ENCODE data around the gene SPI1. TPM values are rescaled to one million over a fixed set of nuclear protein-coding genes. Genes with fewer than 3 reads are reported as not detected.

SPI1 gene
- total RNA-seq: 1.2 TPM

DNA sequence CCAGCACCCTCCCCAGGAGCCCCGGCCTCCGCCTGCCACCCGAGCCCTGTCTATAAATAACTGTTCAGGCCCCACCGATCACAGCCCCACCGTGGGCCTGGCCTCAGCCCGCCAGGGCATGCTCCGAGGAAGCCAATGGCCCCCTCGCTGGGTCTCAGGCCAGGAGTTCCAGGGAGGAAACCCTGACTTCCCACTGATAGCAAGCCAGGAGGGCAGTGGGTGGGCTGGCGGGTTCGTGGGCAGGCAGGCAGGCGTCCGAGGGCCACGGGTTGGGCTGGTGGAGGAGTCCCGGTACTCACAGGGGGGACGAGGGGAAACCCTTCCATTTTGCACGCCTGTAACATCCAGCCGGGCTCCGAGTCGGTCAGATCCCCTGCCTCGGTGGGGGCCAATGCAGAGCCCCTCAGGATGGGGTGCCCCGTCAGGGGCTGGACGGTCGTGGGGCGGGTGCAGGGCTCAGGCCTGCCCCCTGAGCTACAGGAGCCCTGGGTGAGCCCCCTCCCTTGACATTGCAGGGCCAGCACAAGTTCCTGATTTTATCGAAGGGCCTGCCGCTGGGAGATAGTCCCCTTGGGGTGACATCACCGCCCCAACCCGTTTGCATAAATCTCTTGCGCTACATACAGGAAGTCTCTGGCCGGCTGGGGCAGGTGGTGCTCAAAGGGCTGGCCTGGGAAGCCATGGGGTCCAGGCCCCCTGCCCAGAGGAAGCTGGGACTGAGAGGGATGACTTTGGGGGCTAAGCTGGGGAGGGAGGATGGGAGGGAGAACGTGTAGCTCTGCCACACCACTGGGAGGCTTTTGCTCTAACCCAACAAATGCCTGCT is at the start of gene SPI1:
SPI1 (minus strand) TSS at position 538 of the 826 bp plus-strand sequence; CDS start at position 344, 194 bp downstream.
- no peak for FAIRE-seq

DNA sequence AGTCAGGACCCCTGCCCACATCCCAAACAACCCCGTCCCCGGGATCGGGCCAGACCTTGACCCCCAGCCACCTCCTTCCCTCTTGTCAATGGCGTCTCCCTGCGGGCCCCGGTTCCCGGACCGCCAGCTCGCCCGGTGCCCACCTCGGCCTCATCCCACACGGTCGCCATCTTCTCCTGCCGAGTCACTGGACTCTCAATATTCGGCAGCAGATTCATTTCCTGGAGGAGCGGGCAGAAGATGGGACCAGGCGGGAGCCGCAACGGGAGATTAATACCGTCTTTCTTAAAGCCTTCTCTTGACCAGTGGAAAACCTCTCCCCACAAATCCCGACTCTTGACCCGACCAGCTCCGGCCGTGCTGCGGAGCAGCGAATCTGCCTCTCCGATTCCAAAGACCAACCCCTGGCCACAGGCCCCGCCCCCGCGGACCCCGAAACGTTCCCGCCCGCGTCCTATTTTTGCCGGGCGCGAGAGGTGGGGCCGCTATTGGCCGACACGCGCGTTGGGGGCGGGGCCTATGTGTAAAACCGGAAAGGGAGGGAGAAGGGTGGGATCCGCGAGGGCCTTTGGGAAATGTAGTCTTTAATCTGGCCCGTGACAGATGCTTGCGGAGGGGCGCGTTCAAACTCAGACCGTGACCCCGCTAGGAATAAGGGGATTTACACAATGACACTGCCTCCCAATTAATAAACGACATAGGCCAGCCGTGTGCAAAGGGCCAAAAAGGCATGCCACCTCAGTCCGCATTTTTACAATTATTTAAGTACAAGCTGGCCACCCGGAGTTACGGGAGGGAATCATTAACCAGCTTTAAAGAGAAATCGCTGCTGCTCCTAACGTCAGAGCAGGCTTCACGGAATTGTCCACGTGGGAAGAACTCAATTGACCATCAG is 48.0 kb upstream of the SPI1 start, which contains the start of gene PSMC3:
PSMC3 (minus strand) TSS at position 378 of the 895 bp plus-strand sequence; CDS start at position 218, 160 bp downstream.
- peak; percentile 36 for FAIRE-seq
- peak; percentile 88 to 96 for DNase-seq (ENCODE audit: low spot score in 2 of 2)

More for the DNA sequence above, at the start of gene SPI1:
- no peak for DNase-seq (ENCODE audit: low spot score in 2 of 2)

DNA sequence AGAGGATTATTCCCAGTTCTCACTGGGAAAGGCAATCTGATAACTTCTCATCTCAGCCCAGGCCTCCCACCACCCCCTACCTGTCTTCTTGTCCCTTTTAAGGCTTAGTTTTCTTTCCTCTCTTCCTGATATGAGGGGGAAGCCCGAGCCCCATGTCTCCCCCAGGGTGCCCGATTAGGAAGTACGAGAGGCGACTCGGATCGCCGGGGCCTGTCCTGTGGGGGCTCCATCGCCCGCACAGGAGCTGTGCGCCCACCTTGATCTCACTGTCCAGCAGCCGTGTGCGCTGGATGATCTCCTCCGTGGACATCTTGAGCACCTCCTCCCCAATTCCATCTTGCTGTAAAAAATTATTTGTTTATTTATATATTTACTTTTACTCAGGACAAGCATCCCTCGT is 47.3 kb upstream of the SPI1 start:
- FAIRE-seq: no peak
- DNase-seq (ENCODE audit: low spot score in 2 of 2): no peak

DNA sequence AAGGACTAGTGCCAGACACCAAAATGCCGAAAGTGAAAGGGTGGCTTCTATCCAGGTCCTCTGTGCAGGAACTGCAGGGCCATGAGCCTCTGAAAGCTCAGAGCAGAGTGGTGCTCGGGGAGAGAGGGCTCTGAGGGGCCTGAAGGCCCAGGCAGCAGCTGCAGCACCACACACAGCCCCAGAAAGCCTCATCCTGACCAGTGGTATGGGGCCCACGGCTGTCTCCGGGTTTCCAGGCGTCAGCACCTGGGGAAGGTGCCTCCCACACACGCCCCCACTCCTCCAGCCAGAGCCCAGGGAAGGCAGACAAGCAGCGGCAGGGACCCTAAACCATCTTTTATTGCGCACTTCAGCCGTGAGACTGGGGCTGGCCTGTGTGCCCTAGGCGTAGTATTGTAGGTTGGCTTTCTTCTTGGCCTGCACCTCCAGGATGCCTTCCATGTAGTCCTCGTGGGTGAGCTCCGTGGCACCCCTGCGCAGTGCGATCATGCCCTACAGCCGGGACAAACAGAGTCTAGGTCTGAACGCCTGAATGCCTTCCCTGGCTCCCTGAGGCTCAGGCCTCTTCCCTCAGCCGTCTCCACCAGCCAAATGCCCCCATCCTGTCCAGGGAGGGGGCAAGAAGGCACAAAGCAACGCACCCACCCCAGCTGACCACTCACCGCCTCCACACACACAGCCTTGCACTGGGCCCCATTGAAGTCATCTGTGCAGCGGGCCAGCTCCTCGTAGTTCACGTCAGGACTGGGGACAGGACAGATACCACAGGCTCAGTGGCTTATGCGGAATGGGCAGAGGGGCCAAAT is 40.3 kb upstream of the SPI1 start:
- no peak for FAIRE-seq
- no peak for DNase-seq (ENCODE audit: low spot score in 2 of 2)

DNA sequence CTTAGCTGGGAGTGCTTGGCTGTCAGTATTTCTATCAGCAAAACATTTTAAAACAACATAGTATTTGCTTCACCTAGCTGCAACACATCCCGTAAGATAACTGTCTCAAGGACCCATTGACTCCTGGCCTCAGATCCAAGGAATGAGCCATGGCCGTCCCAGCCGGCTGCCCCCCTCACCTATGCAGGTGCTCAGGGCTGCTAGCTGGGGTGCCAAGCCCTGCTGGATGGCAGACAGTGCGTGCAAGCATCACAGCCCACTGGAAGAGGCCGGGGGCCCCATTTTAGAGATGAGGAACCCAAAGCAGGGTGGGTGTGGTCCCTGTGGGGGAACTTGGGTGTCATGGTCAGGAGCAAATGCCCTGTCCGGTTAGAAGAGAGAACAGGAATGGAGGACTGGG is 39.4 kb upstream of the SPI1 start:
- no peak for DNase-seq (ENCODE audit: low spot score in 2 of 2)
- no peak for FAIRE-seq

DNA sequence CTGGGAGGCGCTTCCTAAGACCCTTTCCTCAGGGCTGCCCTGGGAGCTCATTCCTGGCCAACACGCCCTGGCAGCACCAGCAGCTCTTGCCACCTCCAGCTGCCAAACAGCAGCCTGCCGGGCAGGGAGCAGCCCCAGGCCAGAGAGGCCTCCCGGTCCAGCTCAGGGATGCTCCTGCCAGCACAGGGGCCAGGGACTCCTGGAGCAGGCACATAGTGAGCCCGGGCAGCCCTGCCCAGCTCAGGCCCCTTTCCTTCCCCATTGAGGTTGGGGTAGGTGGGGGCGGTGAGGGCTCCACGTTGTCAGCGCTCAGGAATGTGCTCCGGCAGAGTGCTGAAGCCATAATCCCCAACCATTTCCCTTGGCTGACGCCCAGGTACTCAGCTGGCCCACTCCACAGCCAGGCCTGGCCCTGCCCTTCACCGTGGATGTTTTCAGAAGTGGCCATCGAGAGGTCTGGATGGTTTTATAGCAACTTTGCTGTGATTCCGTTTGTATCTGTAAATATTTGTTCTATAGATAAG is 37.7 kb upstream of the SPI1 start:
- FAIRE-seq: no peak
- no peak for DNase-seq (ENCODE audit: low spot score in 2 of 2)

DNA sequence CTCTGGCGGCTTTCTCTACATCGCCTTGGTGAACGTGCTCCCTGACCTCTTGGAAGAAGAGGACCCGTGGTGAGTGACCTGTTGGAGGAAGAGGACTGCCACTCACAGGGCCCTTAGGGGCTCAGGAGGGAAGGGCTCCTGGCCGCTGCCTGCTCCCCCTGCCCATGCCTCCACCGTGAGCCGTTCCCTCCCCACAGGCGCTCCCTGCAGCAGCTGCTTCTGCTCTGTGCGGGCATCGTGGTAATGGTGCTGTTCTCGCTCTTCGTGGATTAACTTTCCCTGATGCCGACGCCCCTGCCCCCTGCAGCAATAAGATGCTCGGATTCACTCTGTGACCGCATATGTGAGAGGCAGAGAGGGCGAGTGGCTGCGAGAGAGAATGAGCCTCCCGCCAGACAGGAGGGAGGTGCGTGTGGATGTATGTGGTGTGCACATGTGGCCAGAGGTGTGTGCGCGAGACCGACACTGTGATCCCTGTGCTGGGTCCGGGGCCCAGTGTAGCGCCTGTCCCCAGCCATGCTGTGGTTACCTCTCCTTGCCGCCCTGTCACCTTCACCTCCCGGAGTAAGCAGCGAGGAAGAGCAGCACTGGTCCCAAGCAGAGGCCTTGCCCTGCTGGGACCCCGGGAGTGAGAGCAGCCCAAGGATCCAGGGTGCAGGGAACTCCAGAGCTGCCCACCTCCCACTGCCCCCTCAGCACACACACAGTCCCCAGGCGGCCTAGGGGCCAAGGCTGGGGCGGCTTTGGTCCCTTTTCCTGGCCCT is 36.9 kb upstream of the SPI1 start:
- no peak for DNase-seq (ENCODE audit: low spot score in 2 of 2)
- no peak for FAIRE-seq

DNA sequence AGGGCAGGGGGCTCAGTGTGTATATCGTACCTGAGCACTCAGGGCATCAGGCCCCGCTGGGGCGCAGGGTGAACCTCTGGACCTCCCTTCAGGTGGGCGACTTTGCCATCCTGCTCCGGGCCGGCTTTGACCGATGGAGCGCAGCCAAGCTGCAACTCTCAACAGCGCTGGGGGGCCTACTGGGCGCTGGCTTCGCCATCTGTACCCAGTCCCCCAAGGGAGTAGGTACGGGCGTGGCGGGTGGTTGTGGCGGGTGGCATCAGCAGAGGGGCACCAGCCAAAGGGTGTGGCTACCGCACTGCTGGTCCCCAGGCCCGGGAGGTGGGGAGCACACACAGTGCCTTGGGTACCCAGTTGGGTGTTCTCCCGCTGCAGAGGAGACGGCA is 36.3 kb upstream of the SPI1 start:
- DNase-seq (ENCODE audit: low spot score in 2 of 2) (no peak), FAIRE-seq (no peak)

DNA sequence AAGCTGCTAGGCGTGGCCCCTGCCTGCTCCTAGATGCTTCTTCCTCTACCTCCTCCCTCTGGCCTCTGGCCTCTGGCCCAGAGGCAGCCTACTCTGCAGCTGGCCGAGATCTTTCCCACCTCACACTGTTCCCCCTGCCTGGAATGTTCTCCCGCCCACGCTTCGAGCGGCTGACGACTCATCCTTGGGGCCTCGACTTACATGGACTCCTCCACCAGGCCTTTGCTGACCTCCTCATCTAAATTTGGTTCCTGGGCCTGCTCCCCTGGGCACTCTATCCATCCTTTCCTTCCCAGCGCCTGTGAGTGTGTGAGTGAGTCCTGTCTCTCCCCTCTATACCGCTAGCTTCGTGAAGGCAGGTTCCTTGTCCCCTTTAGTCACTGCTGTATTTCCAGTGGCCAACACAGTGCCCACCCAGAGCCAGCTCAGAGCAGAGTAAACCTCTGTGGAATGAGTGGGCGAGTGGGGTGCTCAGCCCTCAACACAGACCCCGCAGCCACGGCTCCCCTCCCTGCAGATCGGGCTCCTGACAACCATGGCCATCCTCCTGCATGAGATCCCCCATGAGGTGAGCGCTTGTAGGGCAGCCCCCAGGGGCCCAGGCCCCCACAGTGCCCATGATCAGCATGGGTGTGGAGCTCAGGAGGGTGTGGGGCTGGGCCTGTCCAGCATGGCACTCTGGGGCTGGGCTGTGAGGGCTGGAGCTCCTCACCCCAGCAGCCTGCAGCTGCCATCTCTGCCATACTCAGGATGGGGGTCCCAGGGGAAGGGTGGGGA is 35.7 kb upstream of the SPI1 start:
- DNase-seq (ENCODE audit: low spot score in 2 of 2) (no peak), FAIRE-seq (no peak)

DNA sequence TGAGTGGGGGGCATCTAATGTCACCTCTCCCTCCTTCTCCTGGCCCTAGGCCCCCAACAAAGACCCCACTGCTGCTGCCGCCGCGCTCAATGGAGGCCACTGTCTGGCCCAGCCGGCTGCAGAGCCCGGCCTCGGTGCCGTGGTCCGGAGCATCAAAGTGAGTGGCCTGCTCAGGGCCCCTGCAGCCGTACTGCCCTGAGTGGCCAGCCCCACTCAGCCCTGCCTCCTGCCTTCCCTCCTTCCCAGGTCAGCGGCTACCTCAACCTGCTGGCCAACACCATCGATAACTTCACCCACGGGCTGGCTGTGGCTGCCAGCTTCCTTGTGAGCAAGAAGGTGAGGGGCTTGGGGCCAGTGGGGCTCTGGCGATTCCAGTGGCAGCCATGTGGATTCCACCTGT is 35.0 kb upstream of the SPI1 start:
- FAIRE-seq (no peak), DNase-seq (ENCODE audit: low spot score in 2 of 2) (no peak)

DNA sequence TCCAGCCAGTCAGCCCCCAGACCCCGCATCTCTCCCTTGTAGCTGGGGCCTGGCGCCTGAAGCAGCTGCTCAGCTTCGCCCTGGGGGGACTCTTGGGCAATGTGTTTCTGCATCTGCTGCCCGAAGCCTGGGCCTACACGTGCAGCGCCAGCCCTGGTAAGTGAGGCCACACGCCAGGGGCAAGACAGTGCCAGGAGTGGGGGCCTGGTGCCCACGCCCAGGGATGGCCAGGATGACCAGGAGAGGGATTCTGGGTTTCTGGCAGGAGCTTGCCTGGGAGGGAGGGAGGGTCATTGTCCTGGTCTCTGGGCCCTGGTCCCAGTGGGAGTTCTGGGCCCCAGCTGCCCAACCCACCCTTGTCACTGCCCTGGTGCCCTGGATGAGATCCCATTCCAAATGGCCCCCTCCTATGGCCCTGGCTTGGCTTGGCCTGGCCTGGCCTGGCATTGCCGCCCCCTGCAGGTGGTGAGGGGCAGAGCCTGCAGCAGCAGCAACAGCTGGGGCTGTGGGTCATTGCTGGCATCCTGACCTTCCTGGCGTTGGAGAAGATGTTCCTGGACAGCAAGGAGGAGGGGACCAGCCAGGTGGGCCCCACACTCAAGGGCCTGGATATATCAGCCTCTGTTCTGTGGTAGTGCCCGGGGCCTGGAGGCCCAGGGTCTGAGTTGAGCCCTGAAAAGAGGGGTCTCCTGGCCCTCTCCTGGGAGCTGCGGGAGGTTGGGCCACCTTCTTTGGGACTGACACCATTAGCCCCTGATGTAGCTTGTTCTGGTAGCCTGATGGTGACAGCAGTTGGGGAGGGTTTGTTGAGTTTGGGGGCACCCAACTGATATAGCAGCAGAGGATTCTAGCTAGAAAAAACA is 33.8 kb upstream of the SPI1 start:
- FAIRE-seq: no peak
- DNase-seq (ENCODE audit: low spot score in 2 of 2): no peak

DNA sequence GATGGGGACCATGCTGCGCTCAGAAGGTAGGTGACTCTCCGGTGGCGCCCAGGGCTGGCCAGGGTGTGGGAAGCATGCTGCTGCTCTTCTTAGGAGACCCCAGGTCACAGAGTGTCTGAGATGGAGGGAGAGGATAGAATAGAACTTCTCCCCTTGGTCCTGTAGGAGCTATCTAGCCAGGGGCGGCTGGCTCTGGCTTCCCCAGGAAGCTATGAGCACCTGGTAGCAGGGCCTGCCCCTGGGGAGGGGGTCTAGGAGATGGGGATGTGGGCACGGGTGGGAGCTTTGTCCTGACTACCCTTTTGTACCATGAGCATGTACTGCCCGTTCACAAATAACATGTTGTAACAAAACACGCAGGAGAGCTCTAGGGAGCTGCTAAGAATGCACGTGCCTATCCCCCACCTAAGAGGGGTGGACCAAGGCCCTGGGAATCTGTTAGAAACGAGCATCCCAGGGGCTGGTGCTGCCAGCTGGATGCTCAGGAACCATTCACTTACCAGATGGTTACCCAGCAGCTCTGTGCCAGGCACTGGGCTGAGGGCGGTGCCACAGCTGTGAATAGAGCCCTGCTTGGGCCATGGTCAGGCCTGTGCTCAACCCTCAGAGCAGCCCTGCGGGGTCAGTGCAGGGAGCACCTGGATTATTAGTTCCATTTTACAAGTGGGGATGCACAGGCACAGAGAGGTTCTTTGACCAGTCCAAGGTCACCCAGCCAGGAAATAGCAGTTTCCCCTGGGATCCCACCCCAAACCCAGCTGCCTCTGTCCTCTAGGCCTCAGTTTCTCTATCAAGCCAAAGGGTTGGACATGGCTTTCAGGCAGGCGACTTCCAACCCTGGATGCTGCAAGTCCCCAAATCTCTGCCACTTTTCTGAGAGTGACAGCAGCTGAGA is 32.3 kb upstream of the SPI1 start:
- FAIRE-seq (no peak), DNase-seq (ENCODE audit: low spot score in 2 of 2) (no peak)

DNA sequence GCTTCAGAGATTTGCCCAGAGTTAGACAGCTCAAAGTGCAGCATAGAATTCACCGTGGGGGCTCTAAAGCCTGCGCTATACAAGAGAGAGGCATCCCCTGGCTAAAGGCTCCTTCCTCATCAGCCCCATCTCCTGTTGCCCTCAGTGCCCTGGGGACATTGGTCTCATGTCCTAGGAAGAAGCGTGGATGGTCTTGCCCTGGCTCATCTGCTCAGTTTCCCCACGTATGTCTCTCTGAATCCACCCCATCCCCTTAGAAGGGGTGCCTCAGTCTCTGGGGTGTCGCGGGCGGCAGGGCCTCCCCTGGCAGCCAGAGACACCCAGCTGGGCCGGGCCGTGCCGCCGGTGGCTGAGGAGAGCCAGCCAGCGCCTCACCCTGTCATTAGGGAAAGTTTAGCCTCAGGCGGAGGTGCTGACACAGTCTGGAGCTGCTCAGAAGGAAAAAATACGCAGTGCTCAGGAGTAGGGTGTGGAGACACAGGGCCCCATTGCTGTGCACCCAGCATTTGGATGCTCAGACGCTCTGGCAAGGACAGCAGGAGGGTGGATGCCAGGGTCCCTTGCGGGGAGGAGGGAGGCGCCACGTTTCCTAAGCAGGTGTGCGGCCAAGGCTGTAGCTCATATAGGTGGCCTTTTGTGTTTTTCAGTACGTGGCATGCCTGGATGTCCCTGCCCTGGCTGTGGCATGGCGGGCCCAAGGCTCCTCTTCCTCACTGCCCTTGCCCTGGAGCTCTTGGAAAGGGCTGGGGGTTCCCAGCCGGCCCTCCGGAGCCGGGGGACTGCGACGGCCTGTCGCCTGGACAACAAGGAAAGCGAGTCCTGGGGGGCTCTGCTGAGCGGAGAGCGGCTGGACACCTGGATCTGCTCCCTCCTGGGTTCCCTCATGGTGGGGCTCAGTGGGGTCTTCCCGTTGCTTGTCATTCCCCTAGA is 31.4 kb upstream of the SPI1 start:
- DNase-seq (ENCODE audit: low spot score in 2 of 2): no peak
- no peak for FAIRE-seq

DNA sequence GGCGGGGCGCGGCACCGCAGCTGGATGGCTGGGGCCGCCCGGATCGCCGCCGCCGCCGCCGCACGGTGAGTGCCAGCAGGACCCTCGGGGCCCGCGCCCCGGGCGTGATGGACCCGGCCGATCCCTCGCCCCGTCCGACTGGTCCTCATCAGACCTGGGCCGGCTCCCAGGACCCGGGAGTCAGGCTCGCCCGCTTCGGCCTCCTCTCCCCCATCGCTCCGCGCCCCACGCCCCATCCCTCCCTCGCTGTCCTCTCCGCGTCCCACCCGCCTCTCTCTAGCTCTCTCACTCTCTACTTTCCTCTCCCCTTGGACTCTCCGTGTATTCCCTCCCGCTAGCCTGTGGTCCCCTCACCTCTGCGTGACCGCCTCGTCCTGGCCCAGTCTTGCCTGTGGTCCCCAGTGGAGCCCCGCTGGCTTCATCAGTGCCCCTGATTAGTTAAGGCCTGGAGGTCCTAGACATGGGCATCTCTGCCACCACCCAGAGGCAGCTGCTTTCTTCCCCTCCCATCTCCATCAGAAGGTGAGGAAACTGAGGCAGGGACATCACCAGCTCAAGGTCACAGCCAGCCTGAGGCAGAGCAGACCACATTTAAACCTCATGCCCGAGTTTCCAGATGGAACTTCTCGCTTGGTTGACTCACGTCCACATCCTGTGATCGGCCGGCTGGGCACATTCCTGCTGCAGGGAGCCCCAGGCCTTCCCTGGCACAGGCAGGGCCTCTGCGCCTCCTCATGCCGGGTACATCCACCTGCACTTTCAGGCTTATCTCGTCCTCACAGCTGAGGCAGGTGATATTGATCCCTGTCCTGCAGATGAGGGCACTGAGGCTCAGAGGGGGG is 30.5 kb upstream of the SPI1 start:
- no peak for DNase-seq (ENCODE audit: low spot score in 2 of 2)
- no peak for FAIRE-seq
